OCI-LY1 (cell line): ENCODE data around the gene ACTL7B.

ENCODE experiments used
- H2AFZ ChIP-seq: fragments of 200-600 bp; sonication (generic), shearing (Covaris generic); 2 replicates; pipeline ENCODE4 v1.6.0; 2014; ENCODE audit warnings: antibody characterized with exemption, mild to moderate bottlenecking, low read length
- H3F3A ChIP-seq: fragments of 200-600 bp; sonication (generic), shearing (Covaris generic); 2 replicates; pipeline ENCODE4 v1.6.0; 2014; ENCODE audit warnings: mild to moderate bottlenecking, antibody characterized with exemption, low read length, moderate library complexity; ENCODE audit not compliant: insufficient read depth
- H3K27ac ChIP-seq: fragments of 200-600 bp; sonication (generic); 2 replicates; pipeline ENCODE4 v1.5.1; 2014; ENCODE audit warnings: low read length, mixed run types, mild to moderate bottlenecking, low read depth; ENCODE audit not compliant: poor library complexity, severe bottlenecking
- H3K27me3 ChIP-seq: fragments of 200-600 bp; sonication (generic); 2 replicates; pipeline ENCODE4 v1.6.0; 2014; ENCODE audit warnings: antibody characterized with exemption, mild to moderate bottlenecking, low read length, moderate library complexity; ENCODE audit not compliant: insufficient read depth
- H3K36me3 ChIP-seq: fragments of 200-600 bp; sonication (generic); 2 replicates; pipeline ENCODE4 v1.6.1; 2014; ENCODE audit warnings: mild to moderate bottlenecking, antibody characterized with exemption, low read length, moderate library complexity, mixed read lengths; ENCODE audit not compliant: insufficient read depth
- H3K4me1 ChIP-seq: fragments of 200-600 bp; sonication (generic); 2 replicates; pipeline ENCODE4 v1.5.1; 2014; ENCODE audit warnings: mild to moderate bottlenecking, low read length, moderate library complexity; ENCODE audit not compliant: insufficient read depth, severe bottlenecking
- H3K4me2 ChIP-seq: fragments of 200-600 bp; sonication (generic), shearing (Covaris generic); 2 replicates; pipeline ENCODE4 v1.6.1; 2014; ENCODE audit warnings: low read length
- H3K4me3 ChIP-seq: fragments of 200-600 bp; sonication (generic); 2 replicates; pipeline ENCODE4 v1.5.1; 2014; ENCODE audit warnings: low read length, low read depth, mild to moderate bottlenecking, mixed read lengths; ENCODE audit not compliant: poor library complexity, severe bottlenecking
- H3K79me2 ChIP-seq: fragments of 200-600 bp; shearing (Covaris generic); 2 replicates; pipeline ENCODE4 v1.6.1; 2016; ENCODE audit warnings: mixed run types, low read length, mixed read lengths; ENCODE audit not compliant: insufficient read depth
- H3K9ac ChIP-seq: fragments of 200-600 bp; sonication (generic), shearing (Covaris generic); 2 replicates; pipeline ENCODE4 v1.6.1; 2014; ENCODE audit warnings: mild to moderate bottlenecking, low read length, mixed read lengths
- H3K9me2 ChIP-seq: fragments of 200-600 bp; sonication (generic), shearing (Covaris generic); 2 replicates; pipeline ENCODE4 v1.6.1; 2014; ENCODE audit warnings: low read depth, mild to moderate bottlenecking, low read length, mixed read lengths
- H3K9me3 ChIP-seq: fragments of 200-600 bp; shearing (Covaris generic); 2 replicates; pipeline ENCODE4 v1.6.1; 2014; ENCODE audit warnings: low read length, mixed read lengths
- H4K20me1 ChIP-seq: fragments of 200-600 bp; sonication (generic), shearing (Covaris generic); 2 replicates; pipeline ENCODE4 v1.6.0; 2016; ENCODE audit warnings: mild to moderate bottlenecking, low read length; ENCODE audit not compliant: insufficient read depth
- CTCF ChIP-seq: fragments of 200-600 bp; sonication (generic), shearing (Covaris generic); IDR thresholded peaks from 2 replicates; pipeline ENCODE4 v1.5.1; 2017; ENCODE audit warnings: mild to moderate bottlenecking, antibody characterized with exemption, low read length, moderate library complexity, mixed read lengths
- EZH2 ChIP-seq: fragments of 200-600 bp; sonication (generic), shearing (Covaris generic); IDR thresholded peaks from 2 replicates; pipeline ENCODE4 v1.8.0; 2017; ENCODE audit warnings: borderline replicate concordance, mixed run types, mild to moderate bottlenecking, antibody characterized with exemption, low read length, moderate library complexity, mixed read lengths

ACTL7B gene

GRCh38 chr9:108860354-108860753 is 4.6 kb upstream of the ACTL7B start:
- Histone ChIP-seq H3K27me3 (no peaks in the 10 kb centered on the region), H2AFZ (no peak overlapping the region), H3K4me2 (no peak overlapping the region), H3F3A (no peaks in the 10 kb centered on the region), H3K9me2 (no peaks in the 10 kb centered on the region), H3K9ac (no peak overlapping the region), H3K27ac (no peak overlapping the region), H3K79me2 (no peaks in the 10 kb centered on the region), H3K4me3 (no peak overlapping the region), H3K4me1 (no peaks in the 10 kb centered on the region), H3K9me3 (no peaks in the 10 kb centered on the region), H3K36me3 (no peaks in the 10 kb centered on the region), H4K20me1 (no peaks in the 10 kb centered on the region)
- TF ChIP-seq CTCF: no peak
- TF ChIP-seq EZH2: no peak

GRCh38 chr9:108859459-108860114 is 3.8 kb upstream of the ACTL7B start:
- H3K9me2 ChIP-seq: no peaks in the 10 kb centered on the region
- H3K4me1 ChIP-seq: no peaks in the 10 kb centered on the region
- H3K79me2 ChIP-seq: no peaks in the 10 kb centered on the region
- H3K9me3 ChIP-seq: no peaks in the 10 kb centered on the region
- no peaks in the 10 kb centered on the region for H3F3A ChIP-seq
- H3K27me3 ChIP-seq: no peaks in the 10 kb centered on the region
- no peak overlapping the region for H2AFZ ChIP-seq
- no peak overlapping the region for H3K27ac ChIP-seq
- TF ChIP-seq EZH2: no peak
- no peak for TF ChIP-seq CTCF
- no peak overlapping the region for H3K4me3 ChIP-seq
- no peaks in the 10 kb centered on the region for H3K36me3 ChIP-seq
- no peak overlapping the region for H3K4me2 ChIP-seq
- H4K20me1 ChIP-seq: no peaks in the 10 kb centered on the region
- no peak overlapping the region for H3K9ac ChIP-seq

GRCh38 chr9:108857572-108857971 is 1.8 kb upstream of the ACTL7B start:
- H4K20me1 ChIP-seq: no peaks in the 10 kb centered on the region
- H3K9ac ChIP-seq: no peak overlapping the region

More at GRCh38 chr9:108857572-108857971, 1.8 kb upstream of the ACTL7B start:
- Histone ChIP-seq H3K9me2 (no peaks in the 10 kb centered on the region), H3K4me3 (no peak overlapping the region), H3K27me3 (no peaks in the 10 kb centered on the region), H3K79me2 (no peaks in the 10 kb centered on the region), H2AFZ (no peak overlapping the region), H3K36me3 (no peaks in the 10 kb centered on the region), H3K9me3 (no peaks in the 10 kb centered on the region), H3K4me2 (no peak overlapping the region), H3F3A (no peaks in the 10 kb centered on the region), H3K27ac (no peak overlapping the region), H3K4me1 (no peaks in the 10 kb centered on the region)
- TF ChIP-seq CTCF: no peak
- no peak for TF ChIP-seq EZH2
